Measurements from ENCODE around the gene MYH7B. TPM values are rescaled to one million over a fixed set of nuclear protein-coding genes. Genes with fewer than 3 reads are reported as not detected.

The MYH7B gene
- total and polyA plus RNA-seq, 9 donors: 21.7 to 138 (median 73.8) TPM

DNA sequence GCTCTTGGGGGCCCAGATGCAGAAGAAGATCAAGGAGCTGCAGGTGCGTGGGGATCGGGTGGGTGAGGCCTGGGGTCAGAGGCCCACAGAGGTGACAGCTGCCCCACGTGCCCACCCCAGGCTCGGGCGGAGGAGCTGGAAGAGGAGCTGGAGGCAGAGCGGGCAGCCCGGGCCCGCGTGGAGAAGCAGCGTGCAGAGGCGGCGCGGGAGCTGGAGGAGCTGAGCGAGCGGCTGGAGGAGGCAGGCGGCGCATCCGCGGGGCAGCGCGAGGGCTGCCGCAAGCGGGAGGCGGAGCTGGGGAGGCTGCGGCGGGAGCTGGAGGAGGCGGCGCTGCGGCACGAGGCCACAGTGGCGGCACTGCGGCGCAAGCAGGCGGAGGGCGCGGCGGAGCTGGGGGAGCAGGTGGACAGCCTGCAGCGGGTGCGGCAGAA is 41.5 kb downstream of the MYH7B start:
- Histone ChIP-seq H3K27ac (ENCODE audit: low read length) (no peak overlapping the region), H3K4me3 (ENCODE audit: low read length) (no peak overlapping the region), H3K36me3 (ENCODE audit: control insufficient read depth, insufficient read depth, low read length) (peaks cover 85% of the 10 kb centered on the region), H3K9me3 (replicated peaks; ENCODE audit: control insufficient read depth, low read depth, low read length) (no peaks in the 10 kb centered on the region), H3K27me3 (ENCODE audit: control insufficient read depth, insufficient read depth, low read length) (no peaks in the 10 kb centered on the region), H3K4me1 (ENCODE audit: control insufficient read depth, insufficient read depth, low read length) (peaks cover 8% of the 10 kb centered on the region)
- WGBS (ENCODE audit: insufficient coverage): 15% methylated on average over 37 of the region's 39 CpGs
- peak; percentile 73 for DNase-seq

DNA sequence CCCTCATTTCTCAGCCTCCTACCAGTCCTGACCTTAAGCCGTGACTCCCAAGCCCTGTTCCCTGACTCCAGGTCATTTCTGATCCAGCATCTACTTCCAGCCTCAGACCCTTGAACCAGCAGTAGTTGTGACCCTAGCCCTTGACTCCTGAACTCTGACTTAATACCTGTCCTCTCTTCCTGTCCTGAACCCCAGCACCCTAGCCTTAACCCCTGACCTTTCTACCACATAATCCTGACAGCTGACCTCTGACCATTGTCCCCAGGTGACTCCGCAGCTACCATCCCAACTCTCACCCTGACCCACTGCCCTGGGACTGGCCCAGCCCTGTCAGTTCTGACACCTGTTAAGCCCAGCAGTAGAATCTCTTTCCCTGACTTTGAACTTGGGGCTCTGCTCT is 42.1 kb downstream of the MYH7B start:
- 86% methylated on average over 2 of the region's 2 CpGs for WGBS (ENCODE audit: insufficient coverage)
- Histone ChIP-seq H3K9me3 (replicated peaks; ENCODE audit: control insufficient read depth, low read depth, low read length) (no peaks in the 10 kb centered on the region), H3K27me3 (ENCODE audit: control insufficient read depth, insufficient read depth, low read length) (no peaks in the 10 kb centered on the region), H3K4me3 (ENCODE audit: low read length) (no peak overlapping the region), H3K4me1 (ENCODE audit: control insufficient read depth, insufficient read depth, low read length) (peaks cover 8% of the 10 kb centered on the region), H3K27ac (ENCODE audit: low read length) (no peak overlapping the region), H3K36me3 (ENCODE audit: control insufficient read depth, insufficient read depth, low read length) (peaks cover 89% of the 10 kb centered on the region)
- no peak for DNase-seq

- Histone ChIP-seq H3K9me3 (replicated peaks; ENCODE audit: control insufficient read depth, low read depth, low read length) (no peaks in the 10 kb centered on the region), H3K27me3 (ENCODE audit: control insufficient read depth, insufficient read depth, low read length) (no peaks in the 10 kb centered on the region), H3K4me1 (ENCODE audit: control insufficient read depth, insufficient read depth, low read length) (peaks cover 8% of the 10 kb centered on the region), H3K4me3 (ENCODE audit: low read length) (no peak overlapping the region), H3K36me3 (ENCODE audit: control insufficient read depth, insufficient read depth, low read length) (peaks cover 92% of the 10 kb centered on the region), H3K27ac (ENCODE audit: low read length) (no peak overlapping the region)
- 82% methylated on average over 28 of the region's 28 CpGs for WGBS (ENCODE audit: insufficient coverage)
- DNase-seq: no peak
These were observed 42.8 kb downstream of the MYH7B start for GRCh38 chr20:34998331-34998950.

DNA sequence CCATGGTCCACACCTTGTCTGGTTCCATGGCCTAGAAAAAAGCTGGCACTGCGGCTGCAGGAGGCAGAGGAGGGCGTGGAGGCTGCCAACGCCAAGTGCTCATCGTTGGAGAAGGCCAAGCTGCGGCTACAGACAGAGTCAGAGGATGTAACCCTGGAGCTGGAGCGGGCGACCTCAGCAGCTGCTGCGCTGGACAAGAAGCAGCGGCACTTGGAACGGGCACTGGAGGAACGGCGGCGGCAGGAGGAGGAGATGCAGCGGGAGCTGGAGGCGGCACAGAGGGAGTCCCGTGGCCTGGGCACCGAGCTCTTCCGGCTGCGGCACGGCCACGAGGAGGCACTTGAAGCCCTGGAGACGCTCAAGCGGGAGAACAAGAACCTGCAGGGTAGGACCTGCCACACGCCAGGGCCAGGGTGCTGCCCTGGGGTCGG is 43.4 kb downstream of the MYH7B start:
- Histone ChIP-seq H3K4me1 (ENCODE audit: control insufficient read depth, insufficient read depth, low read length) (peaks cover 8% of the 10 kb centered on the region), H3K9me3 (replicated peaks; ENCODE audit: control insufficient read depth, low read depth, low read length) (no peaks in the 10 kb centered on the region), H3K36me3 (ENCODE audit: control insufficient read depth, insufficient read depth, low read length) (peaks cover 92% of the 10 kb centered on the region), H3K27ac (ENCODE audit: low read length) (no peak overlapping the region), H3K4me3 (ENCODE audit: low read length) (no peak overlapping the region), H3K27me3 (ENCODE audit: control insufficient read depth, insufficient read depth, low read length) (no peaks in the 10 kb centered on the region)
- whole genome bisulfite sequencing (ENCODE audit: insufficient coverage): 84% methylated on average over 25 of the region's 25 CpGs
- no peak for DNase-seq

GRCh38 chr20:34999782-35000181 is 44.1 kb downstream of the MYH7B start:
- WGBS (ENCODE audit: insufficient coverage): 66% methylated on average over 4 of the region's 10 CpGs
- peak; percentile 21 for DNase-seq
- Histone ChIP-seq H3K4me1 (ENCODE audit: control insufficient read depth, insufficient read depth, low read length) (peaks cover 8% of the 10 kb centered on the region), H3K4me3 (ENCODE audit: low read length) (no peak overlapping the region), H3K36me3 (ENCODE audit: control insufficient read depth, insufficient read depth, low read length) (peaks cover 92% of the 10 kb centered on the region), H3K27me3 (ENCODE audit: control insufficient read depth, insufficient read depth, low read length) (no peaks in the 10 kb centered on the region), H3K9me3 (replicated peaks; ENCODE audit: control insufficient read depth, low read depth, low read length) (no peaks in the 10 kb centered on the region), H3K27ac (ENCODE audit: low read length) (no peak overlapping the region)

- DNase-seq: peak; percentile 21
- WGBS (ENCODE audit: insufficient coverage): 85% methylated on average over 27 of the region's 28 CpGs
- Histone ChIP-seq H3K4me3 (ENCODE audit: low read length) (no peak overlapping the region), H3K4me1 (ENCODE audit: control insufficient read depth, insufficient read depth, low read length) (peaks cover 8% of the 10 kb centered on the region), H3K27ac (ENCODE audit: low read length) (no peak overlapping the region), H3K9me3 (replicated peaks; ENCODE audit: control insufficient read depth, low read depth, low read length) (no peaks in the 10 kb centered on the region), H3K27me3 (ENCODE audit: control insufficient read depth, insufficient read depth, low read length) (no peaks in the 10 kb centered on the region), H3K36me3 (ENCODE audit: control insufficient read depth, insufficient read depth, low read length) (peaks cover 92% of the 10 kb centered on the region)
These were observed 44.7 kb downstream of the MYH7B start for GRCh38 chr20:35000311-35000921.

DNA sequence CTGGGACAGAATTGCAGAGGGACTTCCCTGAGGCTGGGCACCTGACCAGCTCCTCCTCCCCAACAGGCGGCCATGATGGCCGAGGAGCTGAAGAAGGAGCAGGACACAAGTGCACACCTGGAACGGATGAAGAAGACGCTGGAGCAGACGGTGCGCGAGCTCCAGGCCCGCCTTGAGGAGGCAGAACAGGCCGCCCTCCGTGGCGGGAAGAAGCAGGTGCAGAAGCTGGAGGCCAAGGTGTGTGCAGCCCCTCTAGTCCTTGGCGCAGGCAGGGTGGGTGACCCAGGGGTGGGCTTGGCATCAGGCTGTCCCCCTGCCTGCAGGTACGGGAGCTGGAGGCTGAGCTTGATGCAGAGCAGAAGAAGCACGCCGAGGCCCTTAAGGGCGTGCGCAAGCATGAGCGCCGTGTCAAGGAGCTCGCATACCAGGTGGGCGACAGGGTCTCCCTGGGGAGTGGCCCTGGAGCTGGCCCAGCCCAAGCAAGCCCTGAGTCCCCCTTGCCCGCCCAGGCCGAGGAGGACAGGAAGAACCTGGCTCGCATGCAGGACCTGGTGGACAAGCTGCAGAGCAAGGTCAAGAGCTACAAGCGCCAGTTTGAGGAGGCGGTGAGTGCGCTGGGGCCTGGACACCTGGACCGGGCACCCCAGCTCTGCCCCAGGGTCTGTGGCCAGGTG is 45.4 kb downstream of the MYH7B start:
- WGBS (ENCODE audit: insufficient coverage): 84% methylated on average over 27 of the region's 28 CpGs
- Histone ChIP-seq H3K27ac (ENCODE audit: low read length) (no peak overlapping the region), H3K4me1 (ENCODE audit: control insufficient read depth, insufficient read depth, low read length) (peaks cover 8% of the 10 kb centered on the region), H3K36me3 (ENCODE audit: control insufficient read depth, insufficient read depth, low read length) (peaks cover 92% of the 10 kb centered on the region), H3K27me3 (ENCODE audit: control insufficient read depth, insufficient read depth, low read length) (no peaks in the 10 kb centered on the region), H3K4me3 (ENCODE audit: low read length) (no peak overlapping the region), H3K9me3 (replicated peaks; ENCODE audit: control insufficient read depth, low read depth, low read length) (no peaks in the 10 kb centered on the region)
- DNase-seq: no peak

- Histone ChIP-seq H3K4me1 (ENCODE audit: control insufficient read depth, insufficient read depth, low read length) (peaks cover 8% of the 10 kb centered on the region), H3K4me3 (ENCODE audit: low read length) (no peak overlapping the region), H3K27me3 (ENCODE audit: control insufficient read depth, insufficient read depth, low read length) (no peaks in the 10 kb centered on the region), H3K36me3 (ENCODE audit: control insufficient read depth, insufficient read depth, low read length) (peaks cover 93% of the 10 kb centered on the region), H3K9me3 (replicated peaks; ENCODE audit: control insufficient read depth, low read depth, low read length) (no peaks in the 10 kb centered on the region), H3K27ac (ENCODE audit: low read length) (no peak overlapping the region)
- WGBS (ENCODE audit: insufficient coverage): 95% methylated on average over 12 of the region's 15 CpGs
- DNase-seq: no peak
These were observed 46.1 kb downstream of the MYH7B start for GRCh38 chr20:35001596-35002362.

- peaks cover 4% of the 10 kb centered on the region for H3K4me1 ChIP-seq (ENCODE audit: control insufficient read depth, insufficient read depth, low read length)
- WGBS (ENCODE audit: insufficient coverage): 89% methylated on average over 9 of the region's 10 CpGs
- no peak for DNase-seq
- H3K36me3 ChIP-seq (ENCODE audit: control insufficient read depth, insufficient read depth, low read length): peaks cover 97% of the 10 kb centered on the region
- H3K27ac ChIP-seq (ENCODE audit: low read length): no peak overlapping the region
- H3K9me3 ChIP-seq (replicated peaks; ENCODE audit: control insufficient read depth, low read depth, low read length): no peaks in the 10 kb centered on the region
- no peaks in the 10 kb centered on the region for H3K27me3 ChIP-seq (ENCODE audit: control insufficient read depth, insufficient read depth, low read length)
- H3K4me3 ChIP-seq (ENCODE audit: low read length): no peak overlapping the region
These were observed 47.0 kb downstream of the MYH7B start for GRCh38 chr20:35002426-35003210.

Measured in muscle of leg (tissue), 11 donors.